DND-41 (cell line): ENCODE measurements around the gene ATP13A3.

ENCODE experiments used
- ATAC-seq: fragments of 200-7000 bp; cut with Tn5 transposase; 3 replicates; pipeline ENCODE4 v1.9.1; 2021; ENCODE audit warnings: low read depth; ENCODE audit not compliant: insufficient read depth
- DNase-seq: peaks from one replicate; pipeline ENCODE4 v3.0.0-alpha.2; 2020
- H2AFZ ChIP-seq: 2 replicates; pipeline ENCODE4 v1.6.0; 2012; ENCODE audit warnings: low read depth, low read length
- H3K27ac ChIP-seq: 2 replicates; pipeline ENCODE4 v1.5.1; 2012; ENCODE audit warnings: low read length, inconsistent platforms
- H3K27me3 ChIP-seq: fragments of 200-600 bp; sonication (generic); 2 replicates; pipeline ENCODE4 v1.6.0; 2012; ENCODE audit warnings: low read length, mild to moderate bottlenecking, inconsistent platforms; ENCODE audit not compliant: insufficient read depth, poor library complexity
- H3K36me3 ChIP-seq: 2 replicates; pipeline ENCODE4 v1.5.1; 2012; ENCODE audit warnings: low read length, inconsistent platforms; ENCODE audit not compliant: insufficient read depth
- H3K4me1 ChIP-seq: 2 replicates; pipeline ENCODE4 v1.5.1; 2012; ENCODE audit warnings: mild to moderate bottlenecking, low read length; ENCODE audit not compliant: insufficient read depth
- H3K4me2 ChIP-seq: 2 replicates; pipeline ENCODE4 v1.6.0; 2012; ENCODE audit warnings: mild to moderate bottlenecking, moderate library complexity, low read length, inconsistent platforms; ENCODE audit not compliant: insufficient read depth
- H3K4me3 ChIP-seq, 2 experiments: fragments of 200-600 bp in 1 of 2; shearing (Covaris generic) in 1 of 2; 2 replicates each; pipeline ENCODE4 v1.5.1; 2012 to 2016; ENCODE audit warnings: inconsistent platforms in 2 of 2, low read length in 2 of 2, mild to moderate bottlenecking in 2 of 2, low read depth in 1 of 2, moderate library complexity in 1 of 2
- H3K79me2 ChIP-seq: 2 replicates; pipeline ENCODE4 v1.6.0; 2012; ENCODE audit warnings: low read length, inconsistent platforms; ENCODE audit not compliant: insufficient read depth
- H3K9ac ChIP-seq: 2 replicates; pipeline ENCODE4 v1.6.0; 2012; ENCODE audit warnings: low read depth, mild to moderate bottlenecking, inconsistent platforms, low read length, moderate library complexity
- H3K9me3 ChIP-seq: 2 replicates; pipeline ENCODE4 v1.5.1; 2012; ENCODE audit warnings: low read length, moderate library complexity, mild to moderate bottlenecking, inconsistent platforms; ENCODE audit not compliant: insufficient read depth, severe bottlenecking
- H4K20me1 ChIP-seq: 2 replicates; pipeline ENCODE4 v1.6.0; 2012; ENCODE audit warnings: low read length; ENCODE audit not compliant: insufficient read depth
- EZH2 ChIP-seq: IDR thresholded peaks from 3 replicates; pipeline ENCODE4 v1.6.1; 2012; ENCODE audit warnings: borderline replicate concordance, low read depth, mild to moderate bottlenecking, moderate library complexity, low read length, inconsistent platforms; ENCODE audit not compliant: severe bottlenecking
- TF ChIP-seq, protein P1 (sequence below): IDR thresholded peaks from 2 replicates; pipeline ENCODE4 v1.5.1; 2012; ENCODE audit warnings: borderline replicate concordance, low read length, moderate library complexity, mild to moderate bottlenecking; ENCODE audit not compliant: poor library complexity, severe bottlenecking; ENCODE audit errors: extremely low read depth

ATP13A3 gene

GRCh38 chr3:194387926-194388418, 98.8 kb downstream of the ATP13A3 start:
- no peaks in the 10 kb centered on the region for H3K79me2 ChIP-seq
- no peaks in the 10 kb centered on the region for H3K4me1 ChIP-seq
- H3K36me3 ChIP-seq: no peaks in the 10 kb centered on the region
- H3K9ac ChIP-seq: no peak overlapping the region
- no peak overlapping the region for H3K4me2 ChIP-seq
- peaks cover 14% of the 10 kb centered on the region for H3K9me3 ChIP-seq
- DNase-seq: no peak
- H3K4me3 ChIP-seq: no peak overlapping the region
- no peak for ATAC-seq
- no peaks in the 10 kb centered on the region for H4K20me1 ChIP-seq
- TF ChIP-seq, protein P1, sequence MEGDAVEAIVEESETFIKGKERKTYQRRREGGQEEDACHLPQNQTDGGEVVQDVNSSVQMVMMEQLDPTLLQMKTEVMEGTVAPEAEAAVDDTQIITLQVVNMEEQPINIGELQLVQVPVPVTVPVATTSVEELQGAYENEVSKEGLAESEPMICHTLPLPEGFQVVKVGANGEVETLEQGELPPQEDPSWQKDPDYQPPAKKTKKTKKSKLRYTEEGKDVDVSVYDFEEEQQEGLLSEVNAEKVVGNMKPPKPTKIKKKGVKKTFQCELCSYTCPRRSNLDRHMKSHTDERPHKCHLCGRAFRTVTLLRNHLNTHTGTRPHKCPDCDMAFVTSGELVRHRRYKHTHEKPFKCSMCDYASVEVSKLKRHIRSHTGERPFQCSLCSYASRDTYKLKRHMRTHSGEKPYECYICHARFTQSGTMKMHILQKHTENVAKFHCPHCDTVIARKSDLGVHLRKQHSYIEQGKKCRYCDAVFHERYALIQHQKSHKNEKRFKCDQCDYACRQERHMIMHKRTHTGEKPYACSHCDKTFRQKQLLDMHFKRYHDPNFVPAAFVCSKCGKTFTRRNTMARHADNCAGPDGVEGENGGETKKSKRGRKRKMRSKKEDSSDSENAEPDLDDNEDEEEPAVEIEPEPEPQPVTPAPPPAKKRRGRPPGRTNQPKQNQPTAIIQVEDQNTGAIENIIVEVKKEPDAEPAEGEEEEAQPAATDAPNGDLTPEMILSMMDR: no peak
- TF ChIP-seq EZH2: no peak
- no peak overlapping the region for H3K27ac ChIP-seq
- H3K27me3 ChIP-seq: no peaks in the 10 kb centered on the region
- no peak overlapping the region for H2AFZ ChIP-seq

DNA sequence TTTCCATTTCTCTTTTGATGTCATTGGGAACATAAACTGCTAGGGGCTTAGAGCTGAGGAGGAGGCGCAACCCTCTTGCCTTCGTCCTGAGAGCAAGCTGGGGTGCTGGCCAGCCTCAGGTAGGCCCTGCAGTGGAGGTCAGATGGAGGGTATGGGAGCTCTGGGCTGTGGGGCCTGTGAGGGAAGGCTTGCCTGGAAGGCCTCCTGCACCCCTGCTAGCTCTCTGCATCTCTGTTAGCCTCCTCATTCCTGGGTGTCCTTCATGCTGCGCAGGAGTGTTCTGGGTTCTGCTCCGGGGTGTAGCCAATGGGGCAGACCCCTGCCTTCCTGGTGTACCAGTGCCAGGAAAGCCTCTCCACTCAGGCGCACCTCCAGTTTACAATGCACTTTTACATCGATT, 99.5 kb downstream of the ATP13A3 start:
- no peak for TF ChIP-seq EZH2
- TF ChIP-seq, protein P1: no peak
- Histone ChIP-seq H4K20me1 (no peaks in the 10 kb centered on the region), H3K36me3 (no peaks in the 10 kb centered on the region), H3K4me3 (no peak overlapping the region), H3K9me3 (peaks cover 11% of the 10 kb centered on the region), H3K27me3 (no peaks in the 10 kb centered on the region), H2AFZ (no peak overlapping the region), H3K9ac (no peak overlapping the region), H3K4me1 (no peaks in the 10 kb centered on the region), H3K4me2 (no peak overlapping the region), H3K79me2 (no peaks in the 10 kb centered on the region), H3K27ac (no peak overlapping the region)
- DNase-seq (no peak), ATAC-seq (no peak)

DNA sequence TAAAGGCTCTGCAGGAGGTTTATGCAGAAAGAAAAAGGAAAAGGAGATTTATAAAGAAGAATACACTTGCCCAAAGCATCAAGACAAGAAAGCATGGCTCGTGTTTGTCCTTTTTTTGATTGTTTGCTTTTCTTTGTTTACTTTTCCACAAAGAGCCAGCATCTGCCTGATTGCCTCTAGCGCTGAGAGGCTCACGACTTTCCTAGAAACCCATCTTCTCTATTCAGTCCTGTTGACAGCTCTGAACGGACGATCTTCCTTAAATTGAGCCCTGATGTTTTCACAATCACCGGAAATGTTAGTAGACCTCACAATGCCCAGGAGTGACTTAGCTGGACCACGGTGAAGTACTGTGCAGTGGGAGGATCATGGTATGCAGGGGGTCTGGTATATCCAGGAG, 100.2 kb downstream of the ATP13A3 start:
- H2AFZ ChIP-seq: no peak overlapping the region

DNA sequence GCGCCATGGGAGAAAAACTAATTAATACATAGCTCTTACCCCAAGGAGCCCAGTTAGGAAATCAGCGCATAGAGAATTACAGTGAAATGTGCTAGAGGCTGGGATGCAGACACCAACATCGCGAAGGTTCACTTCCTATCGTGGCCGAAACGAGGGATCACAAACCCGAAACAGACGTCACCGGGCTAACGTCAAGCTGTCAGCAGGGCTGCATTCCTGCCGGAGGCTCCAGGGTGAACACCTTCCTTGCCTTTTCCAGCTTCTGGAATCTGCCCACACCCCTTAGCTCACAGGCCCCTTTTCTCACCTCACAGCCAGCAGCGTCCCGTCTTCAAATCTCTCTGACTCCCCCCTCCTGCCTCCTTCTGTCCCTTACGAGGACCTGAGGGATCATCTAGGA, 100.7 kb downstream of the ATP13A3 start:
- no peak overlapping the region for H3K27ac ChIP-seq
- H3K36me3 ChIP-seq: no peaks in the 10 kb centered on the region
- no peak for DNase-seq
- no peak overlapping the region for H3K9ac ChIP-seq
- no peaks in the 10 kb centered on the region for H3K79me2 ChIP-seq
- no peaks in the 10 kb centered on the region for H4K20me1 ChIP-seq
- H3K27me3 ChIP-seq: no peaks in the 10 kb centered on the region
- H3K4me2 ChIP-seq: no peak overlapping the region
- H3K9me3 ChIP-seq: peaks cover 10% of the 10 kb centered on the region
- no peak for ATAC-seq
- TF ChIP-seq, protein P1: no peak
- TF ChIP-seq EZH2: no peak
- no peak overlapping the region for H3K4me3 ChIP-seq
- H3K4me1 ChIP-seq: no peaks in the 10 kb centered on the region
- no peak overlapping the region for H2AFZ ChIP-seq

More for the DNA sequence above, 100.2 kb downstream of the ATP13A3 start:
- Histone ChIP-seq H3K9ac (no peak overlapping the region), H3K4me2 (no peak overlapping the region), H3K27me3 (no peaks in the 10 kb centered on the region), H3K4me3 (no peak overlapping the region), H3K36me3 (no peaks in the 10 kb centered on the region), H3K27ac (no peak overlapping the region), H3K4me1 (no peaks in the 10 kb centered on the region), H3K79me2 (no peaks in the 10 kb centered on the region), H3K9me3 (peaks cover 11% of the 10 kb centered on the region), H4K20me1 (no peaks in the 10 kb centered on the region)
- DNase-seq: no peak
- TF ChIP-seq, protein P1: no peak
- no peak for TF ChIP-seq EZH2
- ATAC-seq: no peak
